GM12801 (cell line): ENCODE data around the gene SLC35C1.

ENCODE experiments used
- TF ChIP-seq, protein P1 (sequence below): IDR thresholded peaks from one replicate; pipeline ENCODE4 v1.5.1; 2011; ENCODE audit warnings: control low read depth; ENCODE audit not compliant: insufficient read length; ENCODE audit errors: extremely low read depth

SLC35C1 gene

GRCh38 chr11:45791524-45791923 lies 13.4 kb upstream of the SLC35C1 start:
- TF ChIP-seq, protein P1, sequence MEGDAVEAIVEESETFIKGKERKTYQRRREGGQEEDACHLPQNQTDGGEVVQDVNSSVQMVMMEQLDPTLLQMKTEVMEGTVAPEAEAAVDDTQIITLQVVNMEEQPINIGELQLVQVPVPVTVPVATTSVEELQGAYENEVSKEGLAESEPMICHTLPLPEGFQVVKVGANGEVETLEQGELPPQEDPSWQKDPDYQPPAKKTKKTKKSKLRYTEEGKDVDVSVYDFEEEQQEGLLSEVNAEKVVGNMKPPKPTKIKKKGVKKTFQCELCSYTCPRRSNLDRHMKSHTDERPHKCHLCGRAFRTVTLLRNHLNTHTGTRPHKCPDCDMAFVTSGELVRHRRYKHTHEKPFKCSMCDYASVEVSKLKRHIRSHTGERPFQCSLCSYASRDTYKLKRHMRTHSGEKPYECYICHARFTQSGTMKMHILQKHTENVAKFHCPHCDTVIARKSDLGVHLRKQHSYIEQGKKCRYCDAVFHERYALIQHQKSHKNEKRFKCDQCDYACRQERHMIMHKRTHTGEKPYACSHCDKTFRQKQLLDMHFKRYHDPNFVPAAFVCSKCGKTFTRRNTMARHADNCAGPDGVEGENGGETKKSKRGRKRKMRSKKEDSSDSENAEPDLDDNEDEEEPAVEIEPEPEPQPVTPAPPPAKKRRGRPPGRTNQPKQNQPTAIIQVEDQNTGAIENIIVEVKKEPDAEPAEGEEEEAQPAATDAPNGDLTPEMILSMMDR, result no peak

DNA sequence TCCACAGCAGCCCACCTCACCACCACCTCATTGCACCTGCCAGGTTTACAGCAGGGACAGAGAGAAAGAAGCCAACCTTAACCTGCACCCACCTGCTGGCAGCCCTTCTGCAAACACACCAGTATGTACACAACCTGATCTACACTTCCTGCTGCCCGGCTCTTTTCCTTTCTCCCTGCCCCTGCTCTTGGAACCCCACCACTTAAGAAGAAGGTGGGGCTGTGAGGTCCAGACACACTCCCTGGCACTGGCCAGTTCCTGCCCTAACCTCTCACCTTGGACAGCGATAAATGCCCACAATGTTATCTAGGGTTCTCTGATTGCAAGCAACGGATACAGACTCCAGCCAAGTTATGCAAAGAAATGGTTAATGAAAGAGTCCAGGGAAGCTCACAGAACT lies 10.8 kb upstream of the SLC35C1 start:
- TF ChIP-seq, protein P1, result no peak

- TF ChIP-seq, protein P1, result no peak
Measured at GRCh38 chr11:45795379-45795778, 9.6 kb upstream of the SLC35C1 start.

DNA sequence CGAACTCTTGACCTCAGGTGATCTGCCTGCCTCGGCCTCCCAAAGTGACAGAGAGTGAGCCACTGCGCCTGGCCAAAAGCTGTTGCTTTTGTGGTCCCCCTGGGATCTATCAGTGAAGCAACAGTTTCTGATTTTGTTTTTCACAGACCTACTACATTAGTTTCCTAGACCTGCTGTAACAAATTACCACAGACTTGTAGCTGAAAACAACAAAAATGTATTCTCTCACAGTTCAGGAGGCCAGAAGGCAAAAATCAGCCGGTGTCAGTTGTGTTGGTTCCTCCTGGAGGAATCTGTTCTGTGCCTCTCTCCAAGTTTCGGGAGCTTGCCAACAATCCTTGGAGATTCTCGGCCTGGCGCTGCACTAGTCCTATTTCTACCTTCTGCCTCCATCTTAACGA lies 8.5 kb upstream of the SLC35C1 start:
- TF ChIP-seq, protein P1, result no peak

DNA sequence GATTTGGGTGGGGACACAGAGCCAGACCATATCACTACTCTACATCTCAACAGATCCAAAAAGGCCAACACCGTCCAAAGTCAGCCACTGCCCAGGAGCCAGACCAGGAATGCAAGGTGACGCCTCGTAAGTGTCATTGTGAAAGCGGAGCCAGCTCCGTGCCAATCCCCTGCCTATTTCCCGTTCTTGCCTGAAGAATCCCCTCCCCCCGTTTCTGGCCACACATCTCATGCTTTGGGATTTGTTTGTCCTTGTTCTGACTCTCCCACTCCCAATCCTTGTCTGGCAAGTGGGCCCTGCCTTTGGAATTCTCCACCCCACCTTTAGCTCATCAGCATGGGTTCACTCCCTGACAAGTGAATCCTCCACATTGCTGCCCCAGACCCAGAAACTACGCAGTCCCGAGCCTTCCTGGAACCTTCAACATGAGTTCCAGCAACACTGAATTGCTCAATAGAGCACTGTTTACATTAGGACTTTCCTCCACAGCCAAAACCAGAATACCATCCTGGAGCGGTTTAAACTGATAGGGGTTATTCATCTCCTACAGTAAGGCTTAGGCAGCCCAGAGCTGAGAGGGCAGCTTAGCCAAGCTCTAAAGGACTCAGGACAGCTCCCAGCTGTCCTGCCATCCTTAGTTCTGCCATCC lies 6.0 kb upstream of the SLC35C1 start:
- TF ChIP-seq, protein P1, result no peak

- TF ChIP-seq, protein P1, result no peak
Measured at GRCh38 chr11:45799562-45799961, 5.4 kb upstream of the SLC35C1 start.

- TF ChIP-seq, protein P1, result no peak
Measured at GRCh38 chr11:45800261-45800660, 4.7 kb upstream of the SLC35C1 start.
